Mesenchymal stem cell (in vitro differentiated cells and primary cell): ENCODE measurements around the gene WDR73.

Experiments used
- DNase-seq: peaks from one replicate; pipeline ENCODE4 v3.0.0-alpha.2; 2013
- H2AFZ ChIP-seq: one replicate; pipeline ENCODE4 v1.6.1; 2013; ENCODE audit warnings: low read depth, mild to moderate bottlenecking, control low read depth, inconsistent platforms, low read length, moderate library complexity
- H2AK5ac ChIP-seq: 2 replicates; pipeline ENCODE4 v1.6.1; 2013; ENCODE audit warnings: low read length, moderate library complexity, mild to moderate bottlenecking, inconsistent platforms; ENCODE audit not compliant: severe bottlenecking
- H2BK120ac ChIP-seq: one replicate; pipeline ENCODE4 v1.6.1; 2013; ENCODE audit warnings: low read depth, mild to moderate bottlenecking, inconsistent platforms, low read length, moderate library complexity
- H2BK12ac ChIP-seq, 2 experiments: one replicate each; pipeline ENCODE4 v1.6.1; 2013; ENCODE audit warnings: inconsistent platforms in 2 of 2, low read length in 2 of 2, mild to moderate bottlenecking in 2 of 2, moderate library complexity in 2 of 2, control low read depth in 1 of 2
- H2BK15ac ChIP-seq: one replicate; pipeline ENCODE4 v1.6.1; 2013; ENCODE audit warnings: mild to moderate bottlenecking, low read depth, inconsistent platforms; ENCODE audit not compliant: poor library complexity, severe bottlenecking
- H2BK5ac ChIP-seq: 2 replicates; pipeline ENCODE4 v1.6.1; 2013; ENCODE audit warnings: low read depth, mild to moderate bottlenecking, low read length, control low read depth, inconsistent platforms; ENCODE audit not compliant: poor library complexity, severe bottlenecking
- H3K14ac ChIP-seq, 2 experiments: one replicate each; pipeline ENCODE4 v1.6.1; 2013; ENCODE audit warnings: inconsistent platforms in 2 of 2, low read length in 2 of 2, control low read depth in 1 of 2, mild to moderate bottlenecking in 1 of 2, moderate library complexity in 1 of 2
- H3K18ac ChIP-seq, 2 experiments: one replicate each; pipeline ENCODE4 v1.6.1; 2013; ENCODE audit warnings: inconsistent platforms in 2 of 2, low read length in 2 of 2, control low read depth in 1 of 2, low read depth in 1 of 2, mild to moderate bottlenecking in 1 of 2
- H3K23ac ChIP-seq, 2 experiments: one replicate each; pipeline ENCODE4 v1.6.1; 2013; ENCODE audit warnings: inconsistent platforms in 2 of 2, low read length in 2 of 2, mild to moderate bottlenecking in 2 of 2, moderate library complexity in 2 of 2, control low read depth in 1 of 2
- H3K27ac ChIP-seq: 2 replicates; pipeline ENCODE4 v1.5.1; 2013; ENCODE audit warnings: mild to moderate bottlenecking, moderate library complexity, low read length, control low read depth, inconsistent platforms; ENCODE audit not compliant: poor library complexity, severe bottlenecking
- H3K27me3 ChIP-seq, 2 experiments: 2 replicates each; pipeline versions ENCODE4 v1.6.1 to v1.7.0; 2013; ENCODE audit warnings: low read length in 2 of 2, mild to moderate bottlenecking in 2 of 2, moderate library complexity in 2 of 2, control low read depth in 1 of 2, inconsistent platforms in 1 of 2; ENCODE audit not compliant: control insufficient read depth in 1 of 2, insufficient read depth in 1 of 2
- H3K36me3 ChIP-seq, 2 experiments: 2 replicates each; pipeline versions ENCODE4 v1.6.1 to v1.7.0; 2013; ENCODE audit warnings: low read length in 2 of 2, control low read depth in 1 of 2, inconsistent platforms in 1 of 2, low read depth in 1 of 2, mild to moderate bottlenecking in 1 of 2; ENCODE audit not compliant: insufficient read depth in 2 of 2, control insufficient read depth in 1 of 2
- H3K4ac ChIP-seq, 2 experiments: one replicate each; pipeline ENCODE4 v1.6.1; 2013; ENCODE audit warnings: inconsistent platforms in 2 of 2, low read length in 2 of 2, mild to moderate bottlenecking in 2 of 2, moderate library complexity in 2 of 2, control low read depth in 1 of 2, low read depth in 1 of 2
- H3K4me1 ChIP-seq: 2 replicates; pipeline ENCODE4 v1.6.1; 2013; ENCODE audit warnings: low read depth, low read length, control low read depth; ENCODE audit not compliant: control insufficient read depth, insufficient read depth
- H3K4me2 ChIP-seq: 2 replicates; pipeline ENCODE4 v1.6.1; 2013; ENCODE audit warnings: low read length, mild to moderate bottlenecking, inconsistent platforms; ENCODE audit not compliant: poor library complexity, severe bottlenecking
- H3K4me3 ChIP-seq, 2 experiments: 2 replicates each; pipeline versions ENCODE4 v1.5.1 to v1.7.0; 2013; ENCODE audit warnings: low read length in 2 of 2, mild to moderate bottlenecking in 2 of 2, control low read depth in 1 of 2, low read depth in 1 of 2; ENCODE audit not compliant: insufficient read depth in 1 of 2
- H3K79me1 ChIP-seq: replicated peaks from 2 replicates; pipeline ENCODE4 v1.6.1; 2013; ENCODE audit warnings: mild to moderate bottlenecking, control low read depth, low read length, inconsistent platforms; ENCODE audit not compliant: poor library complexity, severe bottlenecking
- H3K9ac ChIP-seq: 2 replicates; pipeline ENCODE4 v1.7.0; 2013; ENCODE audit warnings: mild to moderate bottlenecking, low read length, moderate library complexity
- H3K9me3 ChIP-seq: 2 replicates; pipeline ENCODE4 v1.7.0; 2013; ENCODE audit warnings: mild to moderate bottlenecking, low read length; ENCODE audit not compliant: control insufficient read depth
- H4K8ac ChIP-seq: one replicate; pipeline ENCODE4 v1.6.1; 2013; ENCODE audit warnings: inconsistent platforms, mild to moderate bottlenecking, low read length, moderate library complexity
- H4K91ac ChIP-seq: one replicate; pipeline ENCODE4 v1.6.1; 2013; ENCODE audit warnings: mild to moderate bottlenecking, low read length, inconsistent platforms
- WGBS: methylation state at CpG from one replicate; pipeline ENCODE4 v1.1.7; 2013; ENCODE audit warnings: mixed read lengths; 5-methylcytosine and 5-hydroxymethylcytosine counted together

The WDR73 gene

DNA sequence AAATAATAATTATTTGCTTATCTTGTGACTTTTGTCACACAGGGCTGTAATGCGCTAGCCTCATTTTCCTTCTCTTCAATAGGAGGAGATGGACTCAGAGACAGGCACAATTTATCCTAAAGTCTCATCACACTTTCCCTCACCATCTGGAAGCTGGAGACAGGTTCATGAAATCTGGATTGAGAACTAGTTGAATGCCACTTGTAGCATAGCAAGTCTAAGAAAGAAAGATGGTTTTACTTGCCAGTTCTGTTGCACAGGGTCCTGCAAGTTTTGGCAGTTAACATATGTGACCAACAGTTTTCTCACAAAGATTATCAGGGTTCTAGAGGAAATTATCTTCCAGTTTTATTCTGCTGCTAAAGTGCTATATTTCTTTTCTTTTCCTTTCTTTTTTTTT is 62.3 kb downstream of the WDR73 start:
- Histone ChIP-seq H3K4me3 (no peak overlapping the region), H3K79me1 (no peaks in the 10 kb centered on the region), H2BK120ac (no peak overlapping the region), H3K14ac (no peak overlapping the region), H3K9me3 (no peaks in the 10 kb centered on the region), H2AK5ac (no peak overlapping the region), H4K8ac (no peak overlapping the region), H3K23ac (no peak overlapping the region), H3K4me1 (no peaks in the 10 kb centered on the region), H2AFZ (no peak overlapping the region), H2BK5ac (no peak overlapping the region), H3K4me2 (no peak overlapping the region), H3K36me3 (no peaks in the 10 kb centered on the region), H3K4ac (no peak overlapping the region), H3K18ac (no peak overlapping the region), H3K27ac (no peak overlapping the region), H3K9ac (no peak overlapping the region), H2BK15ac (no peak overlapping the region), H3K27me3 (peaks cover 0 to 10% of the 10 kb centered on the region in 2 experiments), H2BK12ac (no peak overlapping the region), H4K91ac (no peak overlapping the region)
- WGBS, result 83% methylated on average over 1 of the region's 1 CpG
- no peak for DNase-seq

GRCh38 chr15:84590406-84590805 is 63.7 kb downstream of the WDR73 start:
- Histone ChIP-seq H2BK15ac (no peak overlapping the region), H3K4me3 (no peak overlapping the region), H3K4me2 (no peak overlapping the region), H3K36me3 (no peaks in the 10 kb centered on the region), H3K14ac (no peak overlapping the region), H3K23ac (no peak overlapping the region), H2AK5ac (no peak overlapping the region), H3K9ac (no peak overlapping the region), H2BK5ac (no peak overlapping the region), H3K27ac (no peak overlapping the region), H3K4me1 (no peaks in the 10 kb centered on the region), H4K8ac (no peak overlapping the region), H4K91ac (no peak overlapping the region), H3K18ac (no peak overlapping the region), H3K9me3 (no peaks in the 10 kb centered on the region), H3K79me1 (no peaks in the 10 kb centered on the region), H2BK12ac (no peak overlapping the region), H3K4ac (no peak overlapping the region), H2AFZ (no peak overlapping the region), H3K27me3 (peaks cover 0 to 10% of the 10 kb centered on the region in 2 experiments), H2BK120ac (no peak overlapping the region)
- WGBS, result 95% methylated on average over 2 of the region's 2 CpGs
- DNase-seq, result no peak
